ENCODE data around the gene NFE2L2.
"Not testable (repeated sequence)": the region's sequence is repeated elsewhere in the genome, so short reads cannot be mapped to it uniquely, and the experiment has no call there.

NFE2L2 gene

GRCh38 chr2:177254433-177255226 is 9.9 kb downstream of the NFE2L2 start:
- no peak for DNase-seq

- no peak for DNase-seq
Observed at GRCh38 chr2:177253704-177254103, 10.8 kb downstream of the NFE2L2 start.

GRCh38 chr2:177252808-177253531 is 11.6 kb downstream of the NFE2L2 start:
- no peak for DNase-seq

GRCh38 chr2:177251165-177251542 is 13.4 kb downstream of the NFE2L2 start:
- no peak for DNase-seq

GRCh38 chr2:177250461-177250860 is 14.1 kb downstream of the NFE2L2 start:
- no peak for DNase-seq

GRCh38 chr2:177249038-177249437 is 15.5 kb downstream of the NFE2L2 start:
- no peak for DNase-seq

- no peak for DNase-seq
Observed at GRCh38 chr2:177247693-177248262, 16.7 kb downstream of the NFE2L2 start.

GRCh38 chr2:177246523-177247030 is 17.9 kb downstream of the NFE2L2 start:
- DNase-seq: not testable (repeated sequence)

- peak; percentile 23 for DNase-seq
Observed at GRCh38 chr2:177246000-177246399, 18.5 kb downstream of the NFE2L2 start.

GRCh38 chr2:177245010-177245422 is 19.5 kb downstream of the NFE2L2 start:
- no peak for DNase-seq

GRCh38 chr2:177244244-177244771 is 20.2 kb downstream of the NFE2L2 start:
- no peak for DNase-seq

- no peak for DNase-seq
Observed at GRCh38 chr2:177243476-177243875, 21.1 kb downstream of the NFE2L2 start.

- no peak for DNase-seq
Observed at GRCh38 chr2:177243073-177243472, 21.5 kb downstream of the NFE2L2 start.

- no peak for DNase-seq
Observed at GRCh38 chr2:177242121-177242987, 22.2 kb downstream of the NFE2L2 start.

GRCh38 chr2:177241711-177242120 is 22.8 kb downstream of the NFE2L2 start:
- DNase-seq: no peak

GRCh38 chr2:177239932-177240630 is 24.4 kb downstream of the NFE2L2 start:
- DNase-seq: no peak

GRCh38 chr2:177239053-177239452 is 25.5 kb downstream of the NFE2L2 start:
- DNase-seq: no peak

- DNase-seq: no peak
Observed at GRCh38 chr2:177237932-177238331, 26.6 kb downstream of the NFE2L2 start.

GRCh38 chr2:177235855-177236437 is 28.6 kb downstream of the NFE2L2 start:
- DNase-seq: no peak

GRCh38 chr2:177234267-177234666 is 30.3 kb downstream of the NFE2L2 start:
- DNase-seq: no peak

GRCh38 chr2:177232098-177232704 is 32.3 kb downstream of the NFE2L2 start:
- no peak for DNase-seq
